Measurements from ENCODE around the gene SEPTIN5. TPM values are rescaled to one million over a fixed set of nuclear protein-coding genes. Genes with fewer than 3 reads are reported as not detected.

SEPTIN5 gene
- total RNA-seq, 1 experiment from 2014 or later = 1.00 TPM

- intact Hi-C loops (cut with micrococcal nuclease; ENCODE audit: unreplicated experiment) = no loop called here
These were observed 8.9 kb upstream of the SEPTIN5 start for GRCh38 chr22:19705181-19705934.

GRCh38 chr22:19706661-19707151, 7.6 kb upstream of the SEPTIN5 start:
- ChIA-PET POLR2A (no interaction called here), CTCF (no interaction called here)
- TF ChIP-seq CTCF (IDR thresholded peaks at IDR 0.05; ENCODE audit: insufficient read depth in 1 of 2, low read depth in 1 of 2, low read length in 1 of 2, severe bottlenecking in 1 of 2, unreplicated experiment in 1 of 2) = no peak
- no TSS peak for BruUV-seq (replicated peaks)
- H3K27ac Mint-ChIP-seq (ENCODE audit: unreplicated experiment) = no peak overlapping the region
- Histone ChIP-seq H3K4me3 (ENCODE audit: low read depth, low read length) (no peak overlapping the region), H3K4me1 (no peaks in the 10 kb centered on the region), H3K9me3 (no peaks in the 10 kb centered on the region), H3K36me3 (ENCODE audit: control insufficient read depth, insufficient read depth, low read length) (no peaks in the 10 kb centered on the region), H3K27me3 (replicated peaks; ENCODE audit: control insufficient read depth, insufficient read depth, low read length) (no peaks in the 10 kb centered on the region)
- no peak overlapping the region for H3K4me3 Mint-ChIP-seq (ENCODE audit: unreplicated experiment)
- H3K27me3 Mint-ChIP-seq (ENCODE audit: insufficient read depth, unreplicated experiment) = no peaks in the 10 kb centered on the region
- no peaks in the 10 kb centered on the region for H3K4me1 Mint-ChIP-seq (ENCODE audit: low read depth, unreplicated experiment)
- no peaks in the 10 kb centered on the region for H3K9me3 Mint-ChIP-seq (ENCODE audit: unreplicated experiment)
- H3K36me3 Mint-ChIP-seq (ENCODE audit: insufficient read depth, unreplicated experiment) = no peaks in the 10 kb centered on the region
- intact Hi-C loops (cut with micrococcal nuclease; ENCODE audit: unreplicated experiment) = no loop called here
- no peak for DNase-seq

More at GRCh38 chr22:19705181-19705934, 8.9 kb upstream of the SEPTIN5 start:
- H3K27me3 Mint-ChIP-seq (ENCODE audit: insufficient read depth, unreplicated experiment) = peaks cover 3% of the 10 kb centered on the region
- ChIA-PET CTCF (interaction anchor here (1.3 kb wide), 1 partner anchor 10 kb away, joined by 3 read pairs; no protein-coding TSS in a partner anchor), POLR2A (no interaction called here)
- Histone ChIP-seq H3K27me3 (replicated peaks; ENCODE audit: control insufficient read depth, insufficient read depth, low read length) (no peaks in the 10 kb centered on the region), H3K9me3 (no peaks in the 10 kb centered on the region), H3K4me3 (ENCODE audit: low read depth, low read length) (no peak overlapping the region), H3K4me1 (no peaks in the 10 kb centered on the region), H3K36me3 (ENCODE audit: control insufficient read depth, insufficient read depth, low read length) (no peaks in the 10 kb centered on the region)
- no peaks in the 10 kb centered on the region for H3K36me3 Mint-ChIP-seq (ENCODE audit: insufficient read depth, unreplicated experiment)
- H3K27ac Mint-ChIP-seq (ENCODE audit: unreplicated experiment) = no peak overlapping the region
- H3K9me3 Mint-ChIP-seq (ENCODE audit: unreplicated experiment) = no peaks in the 10 kb centered on the region
- no TSS peak for BruUV-seq (replicated peaks)
- no peak overlapping the region for H3K4me3 Mint-ChIP-seq (ENCODE audit: unreplicated experiment)
- DNase-seq = no peak
- no peaks in the 10 kb centered on the region for H3K4me1 Mint-ChIP-seq (ENCODE audit: low read depth, unreplicated experiment)
- peak in 1 of 2 experiments; percentile 18 for TF ChIP-seq CTCF (IDR thresholded peaks at IDR 0.05; ENCODE audit: insufficient read depth in 1 of 2, low read depth in 1 of 2, low read length in 1 of 2, severe bottlenecking in 1 of 2, unreplicated experiment in 1 of 2)

- H3K36me3 ChIP-seq (ENCODE audit: control insufficient read depth, insufficient read depth, low read length) = no peaks in the 10 kb centered on the region
- no peaks in the 10 kb centered on the region for H3K27me3 ChIP-seq (replicated peaks; ENCODE audit: control insufficient read depth, insufficient read depth, low read length)
- POLR2A ChIA-PET = no interaction called here
- H3K4me3 ChIP-seq (ENCODE audit: low read depth, low read length) = no peak overlapping the region
- CTCF ChIA-PET = no interaction called here
- no TSS peak for BruUV-seq (replicated peaks)
- intact Hi-C loops (cut with micrococcal nuclease; ENCODE audit: unreplicated experiment) = no loop called here
- no peak overlapping the region for H3K27ac Mint-ChIP-seq (ENCODE audit: unreplicated experiment)
- no peak for TF ChIP-seq CTCF (IDR thresholded peaks at IDR 0.05; ENCODE audit: insufficient read depth in 1 of 2, low read depth in 1 of 2, low read length in 1 of 2, severe bottlenecking in 1 of 2, unreplicated experiment in 1 of 2)
- no peaks in the 10 kb centered on the region for H3K4me1 ChIP-seq
- H3K9me3 ChIP-seq = no peaks in the 10 kb centered on the region
- H3K4me1 Mint-ChIP-seq (ENCODE audit: low read depth, unreplicated experiment) = no peaks in the 10 kb centered on the region
- no peaks in the 10 kb centered on the region for H3K36me3 Mint-ChIP-seq (ENCODE audit: insufficient read depth, unreplicated experiment)
- no peaks in the 10 kb centered on the region for H3K9me3 Mint-ChIP-seq (ENCODE audit: unreplicated experiment)
- no peak for DNase-seq
- no peak overlapping the region for H3K4me3 Mint-ChIP-seq (ENCODE audit: unreplicated experiment)
- peaks cover 6% of the 10 kb centered on the region for H3K27me3 Mint-ChIP-seq (ENCODE audit: insufficient read depth, unreplicated experiment)
These were observed 6.7 kb upstream of the SEPTIN5 start for GRCh38 chr22:19707347-19708290.

Data from Caco-2 (cell line).